Measurements from ENCODE around the gene ATXN7L1. TPM values are rescaled to one million over a fixed set of nuclear protein-coding genes. Genes with fewer than 3 reads are reported as not detected.
"Not testable (repeated sequence)": the region's sequence is repeated elsewhere in the genome, so short reads cannot be mapped to it uniquely, and the experiment has no call there.

Gene ATXN7L1
- total RNA-seq, 1 donor from 2014 or later, result 3.7 TPM

GRCh38 chr7:105894131-105894530, 17.7 kb upstream of the ATXN7L1 start:
- ATAC-seq (no peak), DNase-seq (no peak)
- intact Hi-C loops (cut with micrococcal nuclease), result no loop called here

- no peak for DNase-seq
- intact Hi-C loops (cut with micrococcal nuclease), result no loop called here
- ATAC-seq, result no peak
Measured at GRCh38 chr7:105892387-105892786, 16.0 kb upstream of the ATXN7L1 start.

GRCh38 chr7:105890290-105890997, 14.0 kb upstream of the ATXN7L1 start:
- intact Hi-C loops (cut with micrococcal nuclease), result no loop called here
- DNase-seq, result no peak
- ATAC-seq, result no peak

GRCh38 chr7:105887569-105888189, 11.3 kb upstream of the ATXN7L1 start:
- DNase-seq, result no peak
- ATAC-seq, result no peak
- intact Hi-C loops (cut with micrococcal nuclease), result no loop called here

GRCh38 chr7:105886776-105887175, 10.4 kb upstream of the ATXN7L1 start:
- no peak for DNase-seq
- intact Hi-C loops (cut with micrococcal nuclease), result no loop called here
- ATAC-seq, result no peak

GRCh38 chr7:105885387-105886111, 9.2 kb upstream of the ATXN7L1 start:
- intact Hi-C loops (cut with micrococcal nuclease), result no loop called here
- DNase-seq (peak; percentile 38), ATAC-seq (peak; percentile 38)

- ATAC-seq; intact Hi-C loops (cut with micrococcal nuclease); DNase-seq: not testable (repeated sequence)
Measured at GRCh38 chr7:105883179-105883578, 6.8 kb upstream of the ATXN7L1 start.

- ATAC-seq, result no peak
- intact Hi-C loops (cut with micrococcal nuclease), result no loop called here
Measured at GRCh38 chr7:105881439-105881838, 5.0 kb upstream of the ATXN7L1 start.

GRCh38 chr7:105880571-105881330, 4.4 kb upstream of the ATXN7L1 start:
- intact Hi-C loops (cut with micrococcal nuclease), result no loop called here
- DNase-seq, result no peak
- no peak for ATAC-seq

More at GRCh38 chr7:105881439-105881838, 5.0 kb upstream of the ATXN7L1 start:
- DNase-seq, result no peak

GRCh38 chr7:105879782-105880181, 3.4 kb upstream of the ATXN7L1 start:
- DNase-seq (no peak), ATAC-seq (no peak)
- intact Hi-C loops (cut with micrococcal nuclease), result no loop called here

GRCh38 chr7:105878746-105879605, 2.6 kb upstream of the ATXN7L1 start:
- no peak for ATAC-seq
- no peak for DNase-seq
- intact Hi-C loops (cut with micrococcal nuclease), result no loop called here

GRCh38 chr7:105877736-105878135, 1.3 kb upstream of the ATXN7L1 start:
- no peak for ATAC-seq
- intact Hi-C loops (cut with micrococcal nuclease), result no loop called here
- no peak for DNase-seq

GRCh38 chr7:105876964-105877601, 684 bp upstream of the ATXN7L1 start:
- ATAC-seq, result peak; percentile 51
- intact Hi-C loops (cut with micrococcal nuclease), result no loop called here
- peak; percentile 44 for DNase-seq

- ATAC-seq (no peak), DNase-seq (no peak)
- intact Hi-C loops (cut with micrococcal nuclease), result no loop called here
Measured at GRCh38 chr7:105875505-105875904, 894 bp downstream of the ATXN7L1 start.

- DNase-seq (no peak), ATAC-seq (no peak)
- intact Hi-C loops (cut with micrococcal nuclease), result no loop called here
Measured at GRCh38 chr7:105874055-105874454, 2.3 kb downstream of the ATXN7L1 start.

- DNase-seq (no peak), ATAC-seq (no peak)
- intact Hi-C loops (cut with micrococcal nuclease), result no loop called here
Measured at GRCh38 chr7:105872491-105872890, 3.9 kb downstream of the ATXN7L1 start.

- DNase-seq (no peak), ATAC-seq (no peak)
- intact Hi-C loops (cut with micrococcal nuclease), result no loop called here
Measured at GRCh38 chr7:105871142-105871541, 5.3 kb downstream of the ATXN7L1 start.

GRCh38 chr7:105866102-105866801, 10.1 kb downstream of the ATXN7L1 start:
- ATAC-seq, result no peak
- no peak for DNase-seq

More at GRCh38 chr7:105866102-105866801, 10.1 kb downstream of the ATXN7L1 start:
- intact Hi-C loops (cut with micrococcal nuclease), result no loop called here
